ENCODE data around the gene C12orf43. TPM values are rescaled to one million over a fixed set of nuclear protein-coding genes. Genes with fewer than 3 reads are reported as not detected.
"Not testable (repeated sequence)": the region's sequence is repeated elsewhere in the genome, so short reads cannot be mapped to it uniquely, and the experiment has no call there.

Gene C12orf43
- total RNA-seq (15.6 TPM), polyA plus RNA-seq (ENCODE audit: insufficient read depth, low read depth, low replicate concordance) (10.3 TPM)
- long read RNA-seq, donor 1, full-length matches to known transcripts: 7 of 7 reads
- long read RNA-seq, donor 1, partial matches to known transcripts: 0 of 7 reads
- long read RNA-seq, donor 1, other reads (novel, unspliced or antisense): 0 of 7 reads
- long read RNA-seq, donor 2, full-length matches to known transcripts: 1 of 1 reads
- long read RNA-seq, donor 2, partial matches to known transcripts: 0 of 1 reads
- long read RNA-seq, donor 2, other reads (novel, unspliced or antisense): 0 of 1 reads
- long read RNA-seq, donor 3, full-length matches to known transcripts: 7 of 7 reads
- long read RNA-seq, donor 3, partial matches to known transcripts: 0 of 7 reads
- long read RNA-seq, donor 3, other reads (novel, unspliced or antisense): 0 of 7 reads
- long read RNA-seq, donor 4, full-length matches to known transcripts: 1 of 9 reads
- long read RNA-seq, donor 4, partial matches to known transcripts: 0 of 9 reads
- long read RNA-seq, donor 4, other reads (novel, unspliced or antisense): 8 of 9 reads
- long read RNA-seq, donor 5: 0 reads
- long read RNA-seq, donor 6: 0 reads
- long read RNA-seq, donor 7, full-length matches to known transcripts: 3 of 15 reads
- long read RNA-seq, donor 7, partial matches to known transcripts: 1 of 15 reads
- long read RNA-seq, donor 7, other reads (novel, unspliced or antisense): 11 of 15 reads
- long read RNA-seq, donor 8, full-length matches to known transcripts: 1 of 1 reads
- long read RNA-seq, donor 8, partial matches to known transcripts: 0 of 1 reads
- long read RNA-seq, donor 8, other reads (novel, unspliced or antisense): 0 of 1 reads
- long read RNA-seq, donor 9, full-length matches to known transcripts: 4 of 10 reads
- long read RNA-seq, donor 9, partial matches to known transcripts: 6 of 10 reads
- long read RNA-seq, donor 9, other reads (novel, unspliced or antisense): 0 of 10 reads
- long read RNA-seq, donor 10, full-length matches to known transcripts: 5 of 5 reads
- long read RNA-seq, donor 10, partial matches to known transcripts: 0 of 5 reads
- long read RNA-seq, donor 10, other reads (novel, unspliced or antisense): 0 of 5 reads

GRCh38 chr12:121015825-121016766 is at the start of gene C12orf43:
TSS of gene C12orf43 (minus strand) at chr12:121016487. CDS start at chr12:121016474, 13 bp downstream.
- TF ChIP-seq CTCF (IDR thresholded peaks at IDR 0.05; ENCODE audit: borderline replicate concordance, extremely low read depth, insufficient read depth): no peak
- FAIRE-seq (no peak), DNase-seq (peak; percentile 93 to 97 (median 95))
- Histone ChIP-seq H3K27ac (ENCODE audit: low read depth in 2 of 2, low read length in 2 of 2) (peak within 1 kb of the TSS in 1 of 2 donors; percentile 34), H3K4me1 (ENCODE audit: control insufficient read depth in 2 of 3, insufficient read depth in 2 of 3, low read depth in 1 of 3, low read length in 3 of 3) (peaks cover 0 to 5% (median 0%) of the 10 kb centered on the region in 3 donors), H3K27me3 (ENCODE audit: control insufficient read depth, insufficient read depth, low read length) (no peaks in the 10 kb centered on the region), H3K9ac (ENCODE audit: low read length in 3 of 3) (peak within 1 kb of the TSS; percentile 72 to 97 (median 92)), H3K9me3 (ENCODE audit: control insufficient read depth in 2 of 3, insufficient read depth in 1 of 3, low read length in 3 of 3) (no peaks in the 10 kb centered on the region), H3K4me3 (ENCODE audit: low read length in 3 of 3) (peak within 1 kb of the TSS; percentile 82 to 99 (median 94)), H3K36me3 (ENCODE audit: control insufficient read depth in 2 of 3, insufficient read depth in 3 of 3, low read length in 3 of 3) (peaks cover 0 to 7% (median 0%) of the 10 kb centered on the region in 3 donors)
- intact Hi-C loops (cut with DNase I): no loop called here

- intact Hi-C loops (cut with DNase I): no loop called here
- Histone ChIP-seq H3K4me1 (ENCODE audit: control insufficient read depth in 2 of 3, insufficient read depth in 2 of 3, low read depth in 1 of 3, low read length in 3 of 3) (no peaks in the 10 kb centered on the region), H3K27ac (ENCODE audit: low read depth in 2 of 2, low read length in 2 of 2) (no peak overlapping the region), H3K4me3 (ENCODE audit: low read length in 3 of 3) (no peak overlapping the region), H3K27me3 (ENCODE audit: control insufficient read depth, insufficient read depth, low read length) (no peaks in the 10 kb centered on the region), H3K9me3 (ENCODE audit: control insufficient read depth in 2 of 3, insufficient read depth in 1 of 3, low read length in 3 of 3) (no peaks in the 10 kb centered on the region), H3K36me3 (ENCODE audit: control insufficient read depth in 2 of 3, insufficient read depth in 3 of 3, low read length in 3 of 3) (no peaks in the 10 kb centered on the region), H3K9ac (ENCODE audit: low read length in 3 of 3) (no peak overlapping the region)
- TF ChIP-seq CTCF (IDR thresholded peaks at IDR 0.05; ENCODE audit: borderline replicate concordance, extremely low read depth, insufficient read depth): no peak
- FAIRE-seq (no peak), DNase-seq (no peak)
Measured at GRCh38 chr12:121065345-121065744, 49.1 kb upstream of the C12orf43 start.

DNA sequence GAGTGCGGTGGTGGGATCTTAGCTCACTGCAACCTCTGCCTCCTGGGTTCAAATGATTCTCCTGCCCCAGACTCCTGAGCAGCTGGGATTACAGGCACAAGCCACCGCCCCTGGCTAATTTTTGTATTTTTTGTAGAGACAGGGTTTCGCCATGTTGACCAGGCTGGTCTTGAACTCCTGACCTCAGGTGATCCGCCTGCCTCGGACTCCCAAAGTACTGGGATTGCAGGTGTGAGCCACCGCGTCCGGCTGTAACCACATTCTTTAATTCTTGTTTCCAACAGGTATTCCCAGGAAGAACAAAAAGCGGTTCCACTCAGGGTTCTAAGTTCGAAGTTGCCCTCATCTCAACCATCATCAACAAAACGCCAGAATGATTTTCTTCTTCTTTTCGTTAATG is 48.3 kb upstream of the C12orf43 start:
- H3K27ac ChIP-seq (ENCODE audit: low read depth in 2 of 2, low read length in 2 of 2); DNase-seq; H3K9me3 ChIP-seq (ENCODE audit: control insufficient read depth in 2 of 3, insufficient read depth in 1 of 3, low read length in 3 of 3); intact Hi-C loops (cut with DNase I); H3K27me3 ChIP-seq (ENCODE audit: control insufficient read depth, insufficient read depth, low read length); H3K4me3 ChIP-seq (ENCODE audit: low read length in 3 of 3); H3K4me1 ChIP-seq (ENCODE audit: control insufficient read depth in 2 of 3, insufficient read depth in 2 of 3, low read depth in 1 of 3, low read length in 3 of 3); H3K9ac ChIP-seq (ENCODE audit: low read length in 3 of 3); H3K36me3 ChIP-seq (ENCODE audit: control insufficient read depth in 2 of 3, insufficient read depth in 3 of 3, low read length in 3 of 3); FAIRE-seq: not testable (repeated sequence)

All from kidney (tissue), 22 donors.